CD8-positive, alpha-beta memory T cell (primary cell): Measurements from ENCODE around the gene ITPR2. TPM values are rescaled to one million over a fixed set of nuclear protein-coding genes. Genes with fewer than 3 reads are reported as not detected.
"Not testable (repeated sequence)": the region's sequence is repeated elsewhere in the genome, so short reads cannot be mapped to it uniquely, and the experiment has no call there.

Source experiments
- CTCF ChIA-PET: fragments of 350-600 bp; sonication (Branson Sonifier 250); formaldehyde crosslinking; loops from one replicate; lab custom pipeline; 2021; ENCODE audit warnings: antibody characterized with exemption; lab: Charles Lee
- POLR2A ChIA-PET: fragments of 350-600 bp; sonication (Branson Sonifier 250); formaldehyde crosslinking; loops from one replicate; lab custom pipeline; 2021; ENCODE audit warnings: antibody characterized with exemption; lab: Charles Lee
- DNase-seq, 5 donors: peaks; one replicate each; pipeline versions ENCODE4 v3.0.0 to v3.0.0-alpha.2; 2020 to 2022; ENCODE audit warnings: mixed read lengths in 1 of 5
- H3K27ac ChIP-seq: one replicate; pipeline ENCODE4 v1.7.0; 2013; ENCODE audit warnings: low read depth, mild to moderate bottlenecking, low read length, moderate library complexity
- H3K27me3 ChIP-seq: 2 replicates; pipeline ENCODE4 v1.7.0; 2013; ENCODE audit warnings: low read length, mild to moderate bottlenecking; ENCODE audit not compliant: insufficient read depth, poor library complexity, severe bottlenecking
- H3K36me3 ChIP-seq: 2 replicates; pipeline ENCODE4 v1.7.0; 2013; ENCODE audit warnings: mild to moderate bottlenecking, low read length, moderate library complexity; ENCODE audit not compliant: insufficient read depth
- H3K4me1 ChIP-seq: 2 replicates; pipeline ENCODE4 v1.7.0; 2013; ENCODE audit warnings: mild to moderate bottlenecking, low read length, moderate library complexity; ENCODE audit not compliant: insufficient read depth
- H3K4me3 ChIP-seq: 2 replicates; pipeline ENCODE4 v1.7.0; 2013; ENCODE audit warnings: mild to moderate bottlenecking, low read length
- H3K9me3 ChIP-seq: 2 replicates; pipeline ENCODE4 v1.7.0; 2013; ENCODE audit warnings: mild to moderate bottlenecking, low read length
- H3K27ac Mint-ChIP-seq, 8 donors: one replicate each; pipeline ENCODE4 v1.8.0; 2020 to 2021; ENCODE audit warnings: mixed read lengths in 8 of 8, mild to moderate bottlenecking in 6 of 8, inconsistent platforms in 3 of 8, moderate library complexity in 3 of 8
- H3K27me3 Mint-ChIP-seq, 2 donors: one replicate each; pipeline ENCODE4 v1.8.0; 2020 to 2021; ENCODE audit warnings: mixed read lengths in 2 of 2, mild to moderate bottlenecking in 1 of 2, moderate library complexity in 1 of 2
- H3K36me3 Mint-ChIP-seq, 3 donors: one replicate each; pipeline ENCODE4 v1.8.0; 2020 to 2021; ENCODE audit warnings: mixed read lengths in 3 of 3, inconsistent platforms in 1 of 3, mild to moderate bottlenecking in 1 of 3
- H3K4me1 Mint-ChIP-seq, 3 donors: one replicate each; pipeline ENCODE4 v1.8.0; 2020 to 2021; ENCODE audit warnings: mixed read lengths in 3 of 3, inconsistent platforms in 1 of 3, mild to moderate bottlenecking in 1 of 3
- H3K4me3 Mint-ChIP-seq, 7 donors: one replicate each; pipeline ENCODE4 v1.8.0; 2020 to 2021; ENCODE audit warnings: mixed read lengths in 7 of 7, mild to moderate bottlenecking in 6 of 7, moderate library complexity in 4 of 7, inconsistent platforms in 2 of 7
- H3K9me3 Mint-ChIP-seq, 5 donors: one replicate each; pipeline ENCODE4 v1.8.0; 2020 to 2022; ENCODE audit warnings: mixed read lengths in 5 of 5, mild to moderate bottlenecking in 3 of 5, moderate library complexity in 2 of 5, inconsistent platforms in 1 of 5
- polyA plus RNA-seq: library from polyadenylated mRNA; unstranded; fragments of 300-500 nt; fragmentation: Illumina TruSeq; gene quantifications from one replicate; pipeline ENCODE4 v1.2.3, GENCODE V29; 2021
- total RNA-seq, 2 experiments: library from RNA; stranded (reverse); gene quantifications; one replicate each; pipeline ENCODE4 v1.2.3, GENCODE V29; 2021

The ITPR2 gene
- total and polyA plus RNA-seq, 3 experiments from 2014 or later, result 13.0 to 29.4 (median 24.0) TPM

GRCh38 chr12:26441434-26441833 lies 391.6 kb downstream of the ITPR2 start:
- peaks cover 7% of the 10 kb centered on the region for H3K36me3 ChIP-seq
- H3K27ac ChIP-seq, result no peak overlapping the region
- ChIA-PET POLR2A (no interaction called here), CTCF (interaction anchor here (1.4 kb wide), 1 partner anchor 16 kb away, joined by 3 read pairs; no protein-coding TSS in a partner anchor)
- Mint-ChIP-seq H3K36me3 (peaks cover 36 to 62% (median 39%) of the 10 kb centered on the region in 3 donors), H3K27ac (no peak overlapping the region), H3K27me3 (no peaks in the 10 kb centered on the region), H3K4me1 (no peaks in the 10 kb centered on the region), H3K4me3 (no peak overlapping the region), H3K9me3 (no peaks in the 10 kb centered on the region)
- H3K9me3 ChIP-seq, result no peaks in the 10 kb centered on the region
- no peak overlapping the region for H3K4me3 ChIP-seq
- H3K4me1 ChIP-seq, result no peaks in the 10 kb centered on the region
- no peak for DNase-seq
- H3K27me3 ChIP-seq, result no peaks in the 10 kb centered on the region

GRCh38 chr12:26435069-26435404 lies 398.0 kb downstream of the ITPR2 start:
- Histone ChIP-seq H3K27me3 (no peaks in the 10 kb centered on the region), H3K36me3 (no peaks in the 10 kb centered on the region), H3K4me3 (no peak overlapping the region), H3K9me3 (no peaks in the 10 kb centered on the region), H3K4me1 (no peaks in the 10 kb centered on the region), H3K27ac (no peak overlapping the region)
- Mint-ChIP-seq H3K27ac (no peak overlapping the region), H3K4me3 (no peak overlapping the region), H3K36me3 (peaks cover 8 to 40% (median 18%) of the 10 kb centered on the region in 3 donors), H3K27me3 (no peaks in the 10 kb centered on the region), H3K9me3 (no peaks in the 10 kb centered on the region), H3K4me1 (no peaks in the 10 kb centered on the region)
- DNase-seq, result no peak
- POLR2A ChIA-PET, result no interaction called here
- CTCF ChIA-PET, result no interaction called here

- H3K27ac Mint-ChIP-seq, result no peak overlapping the region
- Histone ChIP-seq H3K27ac (no peak overlapping the region), H3K27me3 (no peaks in the 10 kb centered on the region), H3K4me1 (no peaks in the 10 kb centered on the region), H3K9me3 (no peaks in the 10 kb centered on the region), H3K4me3 (no peak overlapping the region), H3K36me3 (no peaks in the 10 kb centered on the region)
- ChIA-PET CTCF (no interaction called here), POLR2A (no interaction called here)
- H3K4me1 Mint-ChIP-seq, result no peaks in the 10 kb centered on the region
- DNase-seq, result no peak
- peaks cover 5 to 38% (median 22%) of the 10 kb centered on the region in 3 donors for H3K36me3 Mint-ChIP-seq
- no peaks in the 10 kb centered on the region for H3K27me3 Mint-ChIP-seq
- no peaks in the 10 kb centered on the region for H3K9me3 Mint-ChIP-seq
- no peak overlapping the region for H3K4me3 Mint-ChIP-seq
Measured at GRCh38 chr12:26434299-26435068, 398.5 kb downstream of the ITPR2 start.

- H3K9me3 Mint-ChIP-seq, POLR2A ChIA-PET, H3K4me3 ChIP-seq, CTCF ChIA-PET, H3K36me3 ChIP-seq, H3K4me1 ChIP-seq, H3K4me1 Mint-ChIP-seq, H3K9me3 ChIP-seq, DNase-seq, H3K27ac ChIP-seq, H3K27me3 Mint-ChIP-seq, H3K4me3 Mint-ChIP-seq, H3K27ac Mint-ChIP-seq, H3K27me3 ChIP-seq: not testable (repeated sequence)
- peaks cover 5 to 38% (median 22%) of the 10 kb centered on the region in 3 donors for H3K36me3 Mint-ChIP-seq
Measured at GRCh38 chr12:26433701-26434100, 399.3 kb downstream of the ITPR2 start.

GRCh38 chr12:26431211-26431610 lies 401.8 kb downstream of the ITPR2 start:
- Mint-ChIP-seq H3K4me3 (no peak overlapping the region), H3K27ac (peak overlapping the region in 2 of 8 donors; percentile 21 to 35), H3K27me3 (no peaks in the 10 kb centered on the region), H3K4me1 (no peaks in the 10 kb centered on the region), H3K36me3 (peaks cover 6 to 37% (median 28%) of the 10 kb centered on the region in 3 donors), H3K9me3 (no peaks in the 10 kb centered on the region)
- Histone ChIP-seq H3K27me3 (no peaks in the 10 kb centered on the region), H3K36me3 (no peaks in the 10 kb centered on the region), H3K4me3 (no peak overlapping the region), H3K9me3 (no peaks in the 10 kb centered on the region), H3K27ac (no peak overlapping the region), H3K4me1 (no peaks in the 10 kb centered on the region)
- ChIA-PET POLR2A (no interaction called here), CTCF (no interaction called here)
- DNase-seq, result no peak

GRCh38 chr12:26430596-26430995 lies 402.4 kb downstream of the ITPR2 start:
- H3K4me1 ChIP-seq, H3K27ac ChIP-seq, H3K9me3 ChIP-seq, H3K9me3 Mint-ChIP-seq, POLR2A ChIA-PET, H3K4me3 ChIP-seq, H3K27me3 Mint-ChIP-seq, H3K4me1 Mint-ChIP-seq, H3K27ac Mint-ChIP-seq, H3K4me3 Mint-ChIP-seq, H3K36me3 ChIP-seq, H3K27me3 ChIP-seq, CTCF ChIA-PET, DNase-seq: not testable (repeated sequence)
- H3K36me3 Mint-ChIP-seq, result peaks cover 13 to 37% (median 31%) of the 10 kb centered on the region in 3 donors

GRCh38 chr12:26429070-26429691 lies 403.8 kb downstream of the ITPR2 start:
- Mint-ChIP-seq H3K27ac (peak overlapping the region in 1 of 8 donors; percentile 50), H3K4me3 (no peak overlapping the region), H3K4me1 (peaks cover 0 to 4% (median 0%) of the 10 kb centered on the region in 3 donors), H3K27me3 (no peaks in the 10 kb centered on the region), H3K36me3 (peaks cover 14 to 35% (median 32%) of the 10 kb centered on the region in 3 donors), H3K9me3 (no peaks in the 10 kb centered on the region)
- Histone ChIP-seq H3K27me3 (no peaks in the 10 kb centered on the region), H3K36me3 (no peaks in the 10 kb centered on the region), H3K4me3 (no peak overlapping the region), H3K9me3 (no peaks in the 10 kb centered on the region), H3K27ac (no peak overlapping the region), H3K4me1 (no peaks in the 10 kb centered on the region)
- no peak for DNase-seq
- ChIA-PET CTCF (no interaction called here), POLR2A (no interaction called here)

- Histone ChIP-seq H3K4me3 (no peak overlapping the region), H3K36me3 (no peaks in the 10 kb centered on the region), H3K27me3 (no peaks in the 10 kb centered on the region), H3K27ac (no peak overlapping the region), H3K4me1 (no peaks in the 10 kb centered on the region), H3K9me3 (no peaks in the 10 kb centered on the region)
- DNase-seq, result no peak
- Mint-ChIP-seq H3K9me3 (no peaks in the 10 kb centered on the region), H3K27ac (no peak overlapping the region), H3K4me3 (no peak overlapping the region), H3K27me3 (no peaks in the 10 kb centered on the region), H3K4me1 (peaks cover 0 to 4% (median 0%) of the 10 kb centered on the region in 3 donors), H3K36me3 (peaks cover 17 to 38% (median 32%) of the 10 kb centered on the region in 3 donors)
- CTCF ChIA-PET, result no interaction called here
- POLR2A ChIA-PET, result no interaction called here
Measured at GRCh38 chr12:26428420-26428819, 404.6 kb downstream of the ITPR2 start.
